H1 (cell line): Measurements from ENCODE around the gene ACVR2A. TPM values are rescaled to one million over a fixed set of nuclear protein-coding genes. Genes with fewer than 3 reads are reported as not detected.

Experiments
- CTCF ChIA-PET: fragments of 300-600 bp; sonication (Branson Sonifier 250); formaldehyde crosslinking; loops from one replicate; lab custom pipeline; 2021; ENCODE audit not compliant: partially characterized antibody; lab: Charles Lee
- POLR2A ChIA-PET: fragments of 300-600 bp; sonication (Branson Sonifier 250); formaldehyde crosslinking; loops from one replicate; lab custom pipeline; 2021; ENCODE audit warnings: inconsistent platforms; ENCODE audit not compliant: partially characterized antibody; lab: Charles Lee
- DNase-seq, 2 experiments: peaks; one replicate each; pipeline versions ENCODE4 v3.0.0 to v3.0.0-alpha.2; 2010 to 2022; ENCODE audit warnings: low spot score in 2 of 2, low read depth in 1 of 2, mixed read lengths in 1 of 2
- FAIRE-seq: peaks from 2 replicates; lab custom pipeline; 2011; peaks lifted over from hg19 to GRCh38; lab: Jason Lieb, UNC
- H2AFZ ChIP-seq: 2 replicates; pipeline ENCODE4 v1.8.1; 2012; ENCODE audit warnings: low read length, inconsistent platforms
- H2AK5ac ChIP-seq: 2 replicates; pipeline ENCODE4 v1.6.1; 2013; ENCODE audit warnings: low read depth, low read length
- H2BK120ac ChIP-seq: replicated peaks from 2 replicates; pipeline ENCODE3; 2013; ENCODE audit warnings: low read depth, low read length, inconsistent platforms
- H2BK12ac ChIP-seq: 2 replicates; pipeline ENCODE4 v1.6.1; 2013; ENCODE audit warnings: low read depth, low read length
- H2BK15ac ChIP-seq: 2 replicates; pipeline ENCODE4 v1.6.1; 2013; ENCODE audit warnings: low read length
- H2BK20ac ChIP-seq: 2 replicates; pipeline ENCODE4 v1.6.1; 2013; ENCODE audit warnings: low read length
- H2BK5ac ChIP-seq: 2 replicates; pipeline ENCODE4 v1.6.1; 2013; ENCODE audit warnings: low read depth, low read length
- H3K14ac ChIP-seq: 2 replicates; pipeline ENCODE4 v1.6.1; 2013; ENCODE audit warnings: inconsistent platforms; ENCODE audit not compliant: insufficient read length
- H3K18ac ChIP-seq: 2 replicates; pipeline ENCODE4 v1.6.1; 2013; ENCODE audit warnings: low read length; ENCODE audit errors: extremely low read depth
- H3K23ac ChIP-seq: 2 replicates; pipeline ENCODE4 v1.6.1; 2013; ENCODE audit warnings: inconsistent platforms; ENCODE audit not compliant: insufficient read length
- H3K23me2 ChIP-seq: 2 replicates; pipeline ENCODE4 v1.6.1; 2013; ENCODE audit warnings: low read depth, low read length
- H3K27ac ChIP-seq: 2 replicates; pipeline ENCODE4 v1.6.1; 2011; ENCODE audit warnings: low read depth, low read length, inconsistent platforms
- H3K27me3 ChIP-seq, 4 experiments: replicated peaks in 1 of 4; 1 replicate in 1 of 4; 2 replicates in 3 of 4; pipeline versions ENCODE4 v1.6.1 to v1.8.1; 2011 to 2013; ENCODE audit warnings: low read length in 3 of 4, mild to moderate bottlenecking in 3 of 4, inconsistent platforms in 2 of 4, mixed read lengths in 2 of 4, moderate library complexity in 1 of 4; ENCODE audit not compliant: control insufficient read depth in 3 of 4, insufficient read depth in 3 of 4; ENCODE audit errors: extremely low read depth in 1 of 4
- H3K36me3 ChIP-seq, 4 experiments: 2 replicates each; pipeline versions ENCODE4 v1.6.1 to v1.8.1; 2011 to 2013; ENCODE audit warnings: mild to moderate bottlenecking in 4 of 4, low read length in 3 of 4, moderate library complexity in 2 of 4, control low read depth in 1 of 4, inconsistent platforms in 1 of 4; ENCODE audit not compliant: insufficient read depth in 4 of 4, control insufficient read depth in 2 of 4
- H3K4ac ChIP-seq: replicated peaks from 2 replicates; pipeline ENCODE3; 2013; ENCODE audit warnings: low read length, low read depth, mixed read lengths, inconsistent platforms; ENCODE audit not compliant: insufficient read length
- H3K4me1 ChIP-seq, 4 experiments: replicated peaks in 1 of 4; 1 replicate in 1 of 4; 2 replicates in 3 of 4; pipeline versions ENCODE4 v1.6.1 to v1.8.1; 2011 to 2013; ENCODE audit warnings: low read length in 3 of 4, inconsistent platforms in 2 of 4, mixed read lengths in 1 of 4; ENCODE audit not compliant: insufficient read depth in 4 of 4, control insufficient read depth in 3 of 4
- H3K4me2 ChIP-seq, 2 experiments: 2 replicates each; pipeline versions ENCODE4 v1.6.1 to v1.8.1; 2011 to 2013; ENCODE audit warnings: low read depth in 2 of 2, low read length in 2 of 2, control low read depth in 1 of 2, inconsistent platforms in 1 of 2, mild to moderate bottlenecking in 1 of 2; ENCODE audit not compliant: insufficient read depth in 1 of 2
- H3K4me3 ChIP-seq, 4 experiments: fragments of 200-600, 300-600 bp in 1 of 4; sonication (generic), shearing (Covaris generic), sonication (Bioruptor Twin) in 1 of 4; 2 replicates each; pipeline versions ENCODE4 v1.5.1 to v1.8.1; 2011 to 2016; ENCODE audit warnings: low read length in 4 of 4, low read depth in 3 of 4, control low read depth in 2 of 4, inconsistent platforms in 2 of 4, mild to moderate bottlenecking in 2 of 4, mixed read lengths in 1 of 4, moderate library complexity in 1 of 4; ENCODE audit not compliant: insufficient read depth in 2 of 4; ENCODE audit errors: extremely low read depth in 1 of 4
- H3K56ac ChIP-seq: replicated peaks from 2 replicates; pipeline ENCODE3; 2013; ENCODE audit warnings: low read depth, mild to moderate bottlenecking, mixed read lengths, low read length, inconsistent platforms; ENCODE audit not compliant: insufficient read length
- H3K79me1 ChIP-seq: 2 replicates; pipeline ENCODE4 v1.6.1; 2013; ENCODE audit warnings: low read depth, low read length, control low read depth
- H3K79me2 ChIP-seq, 2 experiments: 2 replicates each; pipeline versions ENCODE4 v1.6.1 to v1.8.1; 2012 to 2013; ENCODE audit warnings: low read length in 2 of 2, mild to moderate bottlenecking in 2 of 2, inconsistent platforms in 1 of 2; ENCODE audit not compliant: insufficient read depth in 2 of 2, control insufficient read depth in 1 of 2
- H3K9ac ChIP-seq, 4 experiments: replicated peaks in 1 of 4; 1 replicate in 1 of 4; 2 replicates in 3 of 4; pipeline versions ENCODE4 v1.6.1 to v1.8.1; 2011 to 2013; ENCODE audit warnings: low read depth in 3 of 4, low read length in 3 of 4, control low read depth in 2 of 4, mild to moderate bottlenecking in 2 of 4, moderate library complexity in 2 of 4, inconsistent platforms in 1 of 4; ENCODE audit errors: extremely low read depth in 1 of 4
- H3K9me3 ChIP-seq, 2 experiments: 2 replicates each; pipeline versions ENCODE4 v1.6.1 to v1.8.1; 2012 to 2013; ENCODE audit warnings: mild to moderate bottlenecking in 2 of 2, moderate library complexity in 2 of 2, control low read depth in 1 of 2, inconsistent platforms in 1 of 2, low read depth in 1 of 2, low read length in 1 of 2, mixed read lengths in 1 of 2; ENCODE audit not compliant: insufficient read depth in 2 of 2
- H4K20me1 ChIP-seq, 2 experiments: replicated peaks in 1 of 2; 2 replicates each; pipeline versions ENCODE3 to v1.8.1; 2011 to 2013; ENCODE audit warnings: inconsistent platforms in 2 of 2, low read length in 2 of 2, mild to moderate bottlenecking in 1 of 2; ENCODE audit not compliant: insufficient read depth in 2 of 2, control insufficient read depth in 1 of 2
- H4K5ac ChIP-seq: 2 replicates; pipeline ENCODE4 v1.6.1; 2013; ENCODE audit warnings: low read length, low read depth, mixed read lengths, inconsistent platforms; ENCODE audit not compliant: insufficient read length
- H4K8ac ChIP-seq: 2 replicates; pipeline ENCODE4 v1.8.0; 2013; ENCODE audit warnings: mild to moderate bottlenecking, moderate library complexity, low read length, inconsistent platforms; ENCODE audit not compliant: insufficient read depth; ENCODE audit errors: extremely low read depth
- H4K91ac ChIP-seq: replicated peaks from 2 replicates; pipeline ENCODE3; 2013; ENCODE audit warnings: low read length, mixed read lengths, inconsistent platforms; ENCODE audit not compliant: insufficient read length
- ASH2L ChIP-seq: fragments of 200-600, 300-600 bp; sonication (generic); IDR thresholded peaks from one replicate; pipeline ENCODE4 v1.7.1; 2017; ENCODE audit warnings: low read length
- CHD1 ChIP-seq: IDR thresholded peaks from 2 replicates; pipeline ENCODE4 v1.6.1; 2012; ENCODE audit warnings: low read depth, low read length, improper control_type of control experiment
- CREB1 ChIP-seq: IDR thresholded peaks from 2 replicates; pipeline ENCODE4 v1.6.1; 2012; ENCODE audit warnings: inconsistent platforms
- CTBP2 ChIP-seq: IDR thresholded peaks from 2 replicates; pipeline ENCODE4 v1.7.0; 2011; ENCODE audit warnings: borderline replicate concordance, mild to moderate bottlenecking, moderate library complexity, mixed read lengths, low read length; ENCODE audit not compliant: insufficient read depth, insufficient read length
- EP300 ChIP-seq, 2 experiments: IDR thresholded peaks; 1 replicate in 1 of 2; 2 replicates in 1 of 2; pipeline ENCODE4 v1.6.1; 2011 to 2012; ENCODE audit warnings: low read depth in 2 of 2, low read length in 2 of 2, mild to moderate bottlenecking in 2 of 2, borderline replicate concordance in 1 of 2, inconsistent platforms in 1 of 2, moderate library complexity in 1 of 2
- SAP30 ChIP-seq: fragments of 300-600 bp; sonication (generic); IDR thresholded peaks from 2 replicates; pipeline ENCODE4 v1.7.1; 2012; ENCODE audit warnings: low read length, moderate library complexity, mild to moderate bottlenecking, inconsistent platforms; ENCODE audit not compliant: insufficient read depth, insufficient replicate concordance
- TAF1 ChIP-seq: IDR thresholded peaks from 2 replicates; pipeline ENCODE4 v1.6.1; 2011; ENCODE audit warnings: mild to moderate bottlenecking, low read depth, low read length
- TBP ChIP-seq: IDR thresholded peaks from 2 replicates; pipeline ENCODE4 v1.6.1; 2011; ENCODE audit warnings: low read depth, low read length, improper control_type of control experiment
- WGBS, 2 experiments: shearing (Covaris generic) in 1 of 2; methylation state at CpG; one replicate each; pipeline versions ENCODE4 v1.1.6 to v1.1.7; 2013 to 2015; ENCODE audit warnings: low lambda C conversion rate in 2 of 2, mixed read lengths in 2 of 2, inconsistent platforms in 1 of 2, low coverage in 1 of 2, missing lambda C conversion rate in 1 of 2; ENCODE audit not compliant: insufficient replicate concordance in 2 of 2, insufficient coverage in 1 of 2, insufficient read length in 1 of 2; ENCODE audit errors: extremely low coverage in 1 of 2, missing lambda C conversion rate in 1 of 2; 5-methylcytosine and 5-hydroxymethylcytosine counted together
- long read RNA-seq, 2 experiments: library from RNA in 1 of 2; library from capped mRNA in 1 of 2; stranded (forward); transcript quantifications; one replicate each; pipeline ENCODE4 v2.0.0, GENCODE V29; 2021; ENCODE audit warnings: inconsistent platforms in 1 of 2
- polyA minus RNA-seq, 3 experiments: library from RNA; depleted of rRNA, polyadenylated mRNA; stranded (reverse); fragments of >200 nt; gene quantifications; 1 replicate in 2 of 3; 2 replicates in 1 of 3; pipeline ENCODE4 v1.2.3, GENCODE V29; 2011
- polyA plus RNA-seq, 7 experiments: library from polyadenylated mRNA; depleted of rRNA in 3 of 7; stranded (reverse) in 5 of 7; unstranded in 2 of 7; fragments of >200 nt in 5 of 7; fragments of 200-250 nt in 2 of 7; gene quantifications; 1 replicate in 5 of 7; 2 replicates in 1 of 7; 4 replicates in 1 of 7; pipeline versions ENCODE4 v1.2.1 to v1.2.3, GENCODE V29; 2011 to 2013; ENCODE audit warnings: missing spikeins in 2 of 7, mixed read lengths in 2 of 7
- total RNA-seq: library from RNA; stranded (reverse); fragmentation: NEBNext Ultra II Directional; extraction: Animal tissue kit (Norgen Biotek cat#: 25700); gene quantifications from 2 replicates; pipeline ENCODE4 v1.2.1, GENCODE V29; 2021

Gene ACVR2A
- total RNA-seq (15.0 and 18.1 TPM in 2 replicates), polyA plus RNA-seq (2011; rRNA removed) (1.8 and 3.4 TPM in 2 replicates), polyA minus RNA-seq (2011; rRNA and poly(A)+ RNA removed) (15.6 and 18.1 TPM in 2 replicates)
- polyA plus RNA-seq (2011; cell fraction: cytosol; rRNA removed): 4.4 TPM
- polyA plus RNA-seq (2011; cell fraction: nucleus; rRNA removed): 2.4 TPM
- 7.3 to 11.0 TPM (median 8.2 TPM) in 4 replicates for polyA plus RNA-seq (2012, experiment 1 of 2)
- polyA plus RNA-seq (2012, experiment 2 of 2): 0.64 TPM
- polyA plus RNA-seq (2013, experiment 1 of 2): 9.8 TPM
- polyA plus RNA-seq (2013, experiment 2 of 2): 9.7 TPM
- 11.1 TPM for polyA minus RNA-seq (2011; cell fraction: cytosol; rRNA and poly(A)+ RNA removed)
- 16.6 TPM for polyA minus RNA-seq (2011; cell fraction: nucleus; rRNA and poly(A)+ RNA removed)
- long read RNA-seq, experiment 1, full-length matches to known transcripts: 3 of 6 reads
- long read RNA-seq, experiment 1, partial matches to known transcripts: 1 of 6 reads
- long read RNA-seq, experiment 1, other reads (novel, unspliced or antisense): 2 of 6 reads
- long read RNA-seq, experiment 2, partial matches to known transcripts: 6 of 7 reads
- long read RNA-seq, experiment 2, other reads (novel, unspliced or antisense): 1 of 7 reads

GRCh38 chr2:147844697-147845410, at the start of gene ACVR2A:
Gene ACVR2A, plus strand, starts transcription at chr2:147845029. Its CDS starts 124 bp downstream, at chr2:147845153.
- Histone ChIP-seq H3K27ac (peak within 1 kb of the TSS; percentile 94), H3K4me2 (peak within 1 kb of the TSS; percentile 82 to 90), H3K9ac (peak within 1 kb of the TSS; percentile 85 to 96 (median 90)), H4K5ac (peak within 1 kb of the TSS; percentile 60), H2BK20ac (no peak within 1 kb of the TSS), H2BK120ac (no peak within 1 kb of the TSS), H2BK5ac (peak within 1 kb of the TSS; percentile 64), H3K4ac (no peak within 1 kb of the TSS), H3K27me3 (no peaks in the 10 kb centered on the region), H3K36me3 (no peaks in the 10 kb centered on the region), H3K18ac (peak within 1 kb of the TSS; percentile 57; the same call in 1 of the 2 replicates), H3K79me2 (peaks cover 7 to 52% of the 10 kb centered on the region in 2 experiments; a peak in 3 of 4 replicates), H4K20me1 (peaks cover 0 to 9% of the 10 kb centered on the region in 2 experiments), H3K23me2 (no peaks in the 10 kb centered on the region; the same call in 1 of the 2 replicates), H4K8ac (peak within 1 kb of the TSS; percentile 98), H3K4me1 (peaks cover 2 to 10% (median 3%) of the 10 kb centered on the region in 4 experiments; a peak in 4 of 7 replicates), H4K91ac (no peak within 1 kb of the TSS), H3K23ac (no peak within 1 kb of the TSS), H3K79me1 (no peaks in the 10 kb centered on the region), H2BK15ac (no peak within 1 kb of the TSS), H2BK12ac (no peak within 1 kb of the TSS), H3K56ac (peak within 1 kb of the TSS; percentile 51), H3K14ac (no peak within 1 kb of the TSS), H3K9me3 (no peaks in the 10 kb centered on the region), H2AFZ (peak within 1 kb of the TSS; percentile 68; the same call in 1 of the 2 replicates), H3K4me3 (peak within 1 kb of the TSS; percentile 71 to 89 (median 84)), H2AK5ac (no peak within 1 kb of the TSS)
- ChIA-PET CTCF (interaction anchor here (1.0 to 1.6 kb wide), 3 partner anchors 12 to 800 kb away, joined by 3 to 4 read pairs (median 3); no protein-coding TSS in a partner anchor), POLR2A (interaction anchor here (0.7 to 2.5 kb wide), 5 partner anchors 10 to 36 kb away, joined by 3 to 13 read pairs (median 7); no protein-coding TSS in a partner anchor)
- FAIRE-seq (no peak), DNase-seq (no peak)
- 2% methylated on average over 36 of the region's 51 CpGs; no CpG with 5 or more reads in 1 of the 2 experiments for WGBS, 2 experiments
- no peak for TF ChIP-seq CREB1
- TF ChIP-seq TAF1: 0 out of 2 replicates have a peak, but pooled peaks have one; percentile 38
- TF ChIP-seq SAP30: peak; percentile 66
- TF ChIP-seq CHD1: no peak
- TF ChIP-seq TBP: no peak
- no peak for TF ChIP-seq EP300 (IDR thresholded peaks at IDR 0.05; ENCODE audit: borderline replicate concordance in 1 of 2, low read depth in 2 of 2, low read length in 2 of 2)
- peak; percentile 50 for TF ChIP-seq ASH2L
- no peak for TF ChIP-seq CTBP2
